GM19351 (cell line): ENCODE data around the gene GLS2.
A peak's percentile ranks its signal among the peaks of the same experiment; 100 is the strongest.
"Not testable (repeated sequence)": the region's sequence is repeated elsewhere in the genome, so short reads cannot be mapped to it uniquely, and the experiment has no call there.

ENCODE experiments used
- ATAC-seq: cut with Tn5 transposase; IDR thresholded peaks from one replicate; pipeline ENCODE4 v1.9.1; 2021; ENCODE audit warnings: mild to moderate bottlenecking, moderate library complexity; ENCODE audit not compliant: unreplicated experiment

The GLS2 gene

GRCh38 chr12:56493409-56494105 is 5.6 kb upstream of the GLS2 start:
- ATAC-seq, result not testable (repeated sequence)

GRCh38 chr12:56490360-56490759 is 2.4 kb upstream of the GLS2 start:
- ATAC-seq, result no peak

- ATAC-seq, result peak; percentile 32
These were observed 417 bp downstream of the GLS2 start for GRCh38 chr12:56487448-56488040.

GRCh38 chr12:56486694-56487093 is 1.3 kb downstream of the GLS2 start:
- ATAC-seq, result no peak

- no peak for ATAC-seq
These were observed 3.4 kb downstream of the GLS2 start for GRCh38 chr12:56484566-56484965.

GRCh38 chr12:56479625-56480024 is 8.3 kb downstream of the GLS2 start:
- no peak for ATAC-seq

GRCh38 chr12:56477521-56478225 is 10.3 kb downstream of the GLS2 start:
- ATAC-seq, result no peak

- no peak for ATAC-seq
These were observed 11.0 kb downstream of the GLS2 start for GRCh38 chr12:56476972-56477432.

- no peak for ATAC-seq
These were observed 11.8 kb downstream of the GLS2 start for GRCh38 chr12:56476143-56476542.

GRCh38 chr12:56474389-56474788 is 13.6 kb downstream of the GLS2 start:
- ATAC-seq, result no peak

- no peak for ATAC-seq
These were observed 18.7 kb downstream of the GLS2 start for GRCh38 chr12:56469007-56469930.

GRCh38 chr12:56468216-56469006 is 19.6 kb downstream of the GLS2 start, which contains the start of gene SPRYD4:
Gene SPRYD4, plus strand, starts transcription at chr12:56468578. Its CDS starts 14 bp downstream, at chr12:56468592.
- peak; percentile 89 for ATAC-seq

GRCh38 chr12:56462565-56462964 is 25.4 kb downstream of the GLS2 start:
- ATAC-seq, result no peak

GRCh38 chr12:56461235-56462159 is 26.5 kb downstream of the GLS2 start:
- ATAC-seq, result no peak

GRCh38 chr12:56457817-56458216 is 30.1 kb downstream of the GLS2 start:
- ATAC-seq, result no peak

- ATAC-seq, result no peak
These were observed 33.4 kb downstream of the GLS2 start, which contains the start of gene MIP for GRCh38 chr12:56454557-56454956. Gene MIP, minus strand, starts transcription at chr12:56454657. Its CDS starts 44 bp downstream, at chr12:56454613.

- no peak for ATAC-seq
These were observed 36.8 kb downstream of the GLS2 start for GRCh38 chr12:56451147-56451546.

- ATAC-seq, result no peak
These were observed 37.7 kb downstream of the GLS2 start for GRCh38 chr12:56450241-56450640.

GRCh38 chr12:56449622-56449984 is 38.4 kb downstream of the GLS2 start:
- no peak for ATAC-seq
